Measurements from ENCODE around the gene FAM114A1.

FAM114A1 gene

GRCh38 chr4:38871593-38871992, 4.0 kb downstream of the FAM114A1 start:
- no peaks in the 10 kb centered on the region for H3K36me3 Mint-ChIP-seq
- no peak overlapping the region for H3K4me3 Mint-ChIP-seq
- no peak overlapping the region for H3K27ac Mint-ChIP-seq
- H3K27me3 Mint-ChIP-seq, result peaks cover 14% of the 10 kb centered on the region
- no peaks in the 10 kb centered on the region for H3K9me3 Mint-ChIP-seq
- peaks cover 17% of the 10 kb centered on the region for H3K4me1 Mint-ChIP-seq

GRCh38 chr4:38872620-38873019, 5.0 kb downstream of the FAM114A1 start:
- no peaks in the 10 kb centered on the region for H3K36me3 Mint-ChIP-seq
- no peak overlapping the region for H3K27ac Mint-ChIP-seq
- H3K27me3 Mint-ChIP-seq, result peaks cover 9% of the 10 kb centered on the region
- H3K4me1 Mint-ChIP-seq, result peaks cover 9% of the 10 kb centered on the region
- H3K9me3 Mint-ChIP-seq, result no peaks in the 10 kb centered on the region
- no peak overlapping the region for H3K4me3 Mint-ChIP-seq

DNA sequence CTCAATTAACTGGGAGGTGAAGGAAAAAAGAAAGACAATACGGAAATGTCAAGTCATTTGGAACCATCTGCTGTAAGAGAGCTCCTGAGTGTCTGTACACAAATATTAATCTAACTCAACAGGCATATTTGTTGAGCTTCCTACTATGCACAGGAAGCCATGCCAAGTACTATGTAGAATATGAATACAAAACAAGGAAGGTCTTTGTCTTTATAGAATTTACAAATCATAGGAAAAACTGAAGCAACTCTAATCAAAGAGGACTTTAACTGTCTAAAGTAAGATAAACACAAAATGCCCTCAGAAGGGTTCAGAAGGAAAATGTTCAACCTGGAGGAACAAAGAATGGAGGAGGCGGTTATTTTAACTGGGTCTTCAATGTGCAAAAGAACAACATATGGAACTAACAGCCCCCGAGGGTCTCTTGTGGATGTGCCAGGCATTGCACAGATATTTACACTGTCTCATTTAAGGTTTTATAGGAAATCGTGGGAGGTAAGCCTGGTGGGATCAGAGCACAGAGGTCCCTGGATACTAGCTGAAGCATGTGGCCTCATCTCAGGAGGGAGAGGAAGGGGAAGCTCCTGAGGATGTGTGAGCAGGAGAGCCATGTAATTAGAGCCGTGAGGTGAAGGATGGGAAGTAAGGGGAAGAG, 5.8 kb downstream of the FAM114A1 start:
- Mint-ChIP-seq H3K27ac (no peak overlapping the region), H3K36me3 (no peaks in the 10 kb centered on the region), H3K4me1 (peaks cover 8% of the 10 kb centered on the region), H3K4me3 (no peak overlapping the region), H3K27me3 (peaks cover 7% of the 10 kb centered on the region), H3K9me3 (no peaks in the 10 kb centered on the region)

GRCh38 chr4:38876636-38877035, 9.0 kb downstream of the FAM114A1 start:
- Mint-ChIP-seq H3K36me3 (no peaks in the 10 kb centered on the region), H3K4me1 (no peaks in the 10 kb centered on the region), H3K27me3 (no peaks in the 10 kb centered on the region), H3K4me3 (no peak overlapping the region), H3K9me3 (no peaks in the 10 kb centered on the region), H3K27ac (no peak overlapping the region)

- no peak overlapping the region for H3K27ac Mint-ChIP-seq
- H3K4me3 Mint-ChIP-seq, result no peak overlapping the region
- H3K36me3 Mint-ChIP-seq, result no peaks in the 10 kb centered on the region
- no peaks in the 10 kb centered on the region for H3K27me3 Mint-ChIP-seq
- peaks cover 12% of the 10 kb centered on the region for H3K4me1 Mint-ChIP-seq
- no peaks in the 10 kb centered on the region for H3K9me3 Mint-ChIP-seq
Measured at GRCh38 chr4:38884254-38884653, 16.6 kb downstream of the FAM114A1 start.

DNA sequence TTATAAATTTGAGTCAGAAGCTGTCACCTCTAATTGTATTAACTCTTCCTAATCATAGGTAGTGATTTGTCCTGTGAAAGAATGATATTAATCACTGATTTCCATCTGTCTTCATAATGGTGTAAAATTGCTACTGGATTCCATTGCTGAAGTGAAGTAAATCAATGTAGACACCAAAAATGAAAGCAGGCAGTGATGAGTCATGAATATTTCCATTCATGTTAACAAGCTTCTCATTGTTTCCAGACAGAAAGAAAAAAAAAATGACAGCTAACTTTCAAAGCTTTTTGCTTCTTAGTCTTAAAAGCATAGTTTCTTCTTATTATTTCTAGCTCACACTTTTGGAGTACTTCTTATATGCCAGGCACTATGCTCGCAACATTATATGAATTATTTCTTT, 21.5 kb downstream of the FAM114A1 start:
- Mint-ChIP-seq H3K36me3 (no peaks in the 10 kb centered on the region), H3K4me1 (peaks cover 30% of the 10 kb centered on the region), H3K27ac (peak overlapping the region; percentile 96), H3K4me3 (peak overlapping the region; percentile 63), H3K9me3 (no peaks in the 10 kb centered on the region), H3K27me3 (no peaks in the 10 kb centered on the region)

GRCh38 chr4:38891051-38891983, 23.7 kb downstream of the FAM114A1 start:
- H3K4me3 Mint-ChIP-seq, result no peak overlapping the region
- peak overlapping the region; percentile 71 for H3K27ac Mint-ChIP-seq
- peaks cover 27% of the 10 kb centered on the region for H3K4me1 Mint-ChIP-seq
- no peaks in the 10 kb centered on the region for H3K27me3 Mint-ChIP-seq
- H3K36me3 Mint-ChIP-seq, result no peaks in the 10 kb centered on the region
- H3K9me3 Mint-ChIP-seq, result no peaks in the 10 kb centered on the region

GRCh38 chr4:38894322-38894982, 26.8 kb downstream of the FAM114A1 start:
- no peaks in the 10 kb centered on the region for H3K27me3 Mint-ChIP-seq
- no peak overlapping the region for H3K27ac Mint-ChIP-seq
- no peaks in the 10 kb centered on the region for H3K9me3 Mint-ChIP-seq
- H3K36me3 Mint-ChIP-seq, result no peaks in the 10 kb centered on the region
- no peak overlapping the region for H3K4me3 Mint-ChIP-seq
- H3K4me1 Mint-ChIP-seq, result peaks cover 16% of the 10 kb centered on the region

DNA sequence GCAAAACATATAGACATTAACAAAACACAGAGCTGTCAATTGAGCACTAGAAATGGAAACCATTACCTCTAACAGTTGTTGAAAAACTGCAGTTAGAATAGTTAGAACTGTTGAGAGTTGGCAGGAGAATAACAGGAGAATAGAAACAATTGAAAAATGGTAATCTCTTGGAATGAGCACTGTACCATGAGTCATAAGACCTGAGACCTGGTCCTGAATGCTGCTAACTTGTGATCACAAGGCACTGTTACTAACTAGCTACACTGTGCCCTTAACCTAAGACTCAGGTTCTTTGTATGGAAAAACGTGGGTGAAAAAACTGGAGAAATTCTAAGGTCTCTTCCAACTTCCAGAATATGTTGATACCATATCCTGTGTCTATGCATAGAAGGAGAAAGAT, 29.3 kb downstream of the FAM114A1 start:
- H3K27ac Mint-ChIP-seq, result no peak overlapping the region
- no peaks in the 10 kb centered on the region for H3K36me3 Mint-ChIP-seq
- no peak overlapping the region for H3K4me3 Mint-ChIP-seq
- no peaks in the 10 kb centered on the region for H3K9me3 Mint-ChIP-seq
- H3K27me3 Mint-ChIP-seq, result no peaks in the 10 kb centered on the region
- H3K4me1 Mint-ChIP-seq, result no peaks in the 10 kb centered on the region

- no peaks in the 10 kb centered on the region for H3K9me3 Mint-ChIP-seq
- no peak overlapping the region for H3K4me3 Mint-ChIP-seq
- H3K27me3 Mint-ChIP-seq, result no peaks in the 10 kb centered on the region
- H3K36me3 Mint-ChIP-seq, result no peaks in the 10 kb centered on the region
- H3K27ac Mint-ChIP-seq, result no peak overlapping the region
- no peaks in the 10 kb centered on the region for H3K4me1 Mint-ChIP-seq
Measured at GRCh38 chr4:38898245-38898644, 30.6 kb downstream of the FAM114A1 start.

DNA sequence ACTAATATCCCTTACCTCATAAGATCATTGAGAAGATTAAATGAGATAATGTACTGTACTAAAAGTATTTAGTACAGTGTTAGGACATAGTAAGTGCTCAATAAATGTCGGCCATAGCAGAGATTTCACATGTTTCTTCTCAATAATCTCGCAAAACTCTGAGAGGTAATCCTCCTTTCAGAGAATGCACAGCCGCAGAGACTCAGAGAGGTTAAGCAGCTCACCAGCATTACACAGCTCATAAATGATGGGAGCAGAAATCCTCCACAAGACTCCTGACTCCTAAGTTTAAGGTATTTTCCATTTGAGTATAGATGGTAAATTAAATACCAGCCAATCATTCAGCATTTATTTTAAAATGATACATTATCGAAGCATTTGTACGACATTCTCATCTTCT, 34.6 kb downstream of the FAM114A1 start:
- Mint-ChIP-seq H3K9me3 (no peaks in the 10 kb centered on the region), H3K27ac (no peak overlapping the region), H3K27me3 (no peaks in the 10 kb centered on the region), H3K4me1 (no peaks in the 10 kb centered on the region), H3K4me3 (no peak overlapping the region), H3K36me3 (no peaks in the 10 kb centered on the region)

DNA sequence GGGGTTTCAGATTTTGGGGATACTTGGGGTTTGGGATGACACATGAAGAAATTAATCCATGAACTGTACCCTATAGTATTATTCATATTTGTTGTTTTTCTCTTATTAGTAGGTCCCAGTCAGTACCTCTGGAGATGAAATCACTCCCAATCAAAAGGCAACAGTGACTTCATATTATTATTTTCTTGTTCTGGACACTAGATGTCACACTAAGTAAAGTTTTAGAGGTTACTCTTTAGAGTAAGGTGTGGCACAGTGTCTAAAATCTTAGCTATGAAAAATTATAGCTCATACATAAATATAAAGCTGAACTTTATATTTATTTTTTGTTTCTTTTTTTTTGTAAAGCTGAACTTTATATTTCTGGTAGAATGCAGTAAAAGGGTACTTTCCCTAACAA, 35.1 kb downstream of the FAM114A1 start:
- Mint-ChIP-seq H3K27me3 (no peaks in the 10 kb centered on the region), H3K27ac (no peak overlapping the region)

GRCh38 chr4:38904090-38904666, 36.6 kb downstream of the FAM114A1 start:
- Mint-ChIP-seq H3K27me3 (no peaks in the 10 kb centered on the region), H3K36me3 (no peaks in the 10 kb centered on the region), H3K9me3 (no peaks in the 10 kb centered on the region), H3K27ac (no peak overlapping the region), H3K4me3 (no peak overlapping the region), H3K4me1 (no peaks in the 10 kb centered on the region)

More for the DNA sequence above, 35.1 kb downstream of the FAM114A1 start:
- Mint-ChIP-seq H3K4me1 (no peaks in the 10 kb centered on the region), H3K9me3 (no peaks in the 10 kb centered on the region), H3K4me3 (no peak overlapping the region), H3K36me3 (no peaks in the 10 kb centered on the region)

DNA sequence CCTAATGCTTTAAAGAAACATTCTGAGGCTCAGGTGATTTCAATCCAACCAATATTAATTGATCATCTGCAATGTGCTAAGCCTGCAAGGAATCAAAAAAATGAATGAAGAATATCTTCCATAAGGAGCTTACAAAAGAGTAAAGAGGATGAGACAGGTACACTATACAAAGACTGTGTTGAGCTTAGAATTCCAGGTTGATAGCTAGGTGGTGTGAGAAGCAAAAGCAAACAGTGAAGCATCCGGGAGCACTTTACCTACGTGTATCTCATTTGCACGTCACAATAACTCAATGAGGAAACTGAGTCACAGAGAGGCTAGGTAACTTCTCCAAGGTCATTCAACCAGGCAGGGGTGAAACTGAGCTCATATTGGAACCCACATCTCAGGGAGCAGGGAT, 37.1 kb downstream of the FAM114A1 start:
- Mint-ChIP-seq H3K9me3 (no peaks in the 10 kb centered on the region), H3K4me1 (no peaks in the 10 kb centered on the region)

GRCh38 chr4:38905652-38906385, 38.2 kb downstream of the FAM114A1 start:
- Mint-ChIP-seq H3K27me3 (no peaks in the 10 kb centered on the region), H3K9me3 (no peaks in the 10 kb centered on the region), H3K36me3 (no peaks in the 10 kb centered on the region), H3K4me1 (no peaks in the 10 kb centered on the region), H3K27ac (no peak overlapping the region), H3K4me3 (no peak overlapping the region)

More for the DNA sequence above, 37.1 kb downstream of the FAM114A1 start:
- no peak overlapping the region for H3K27ac Mint-ChIP-seq
- no peaks in the 10 kb centered on the region for H3K27me3 Mint-ChIP-seq
- no peaks in the 10 kb centered on the region for H3K36me3 Mint-ChIP-seq
- no peak overlapping the region for H3K4me3 Mint-ChIP-seq
